SK-N-SH (cell line): ENCODE results near the gene HEPHL1. TPM values are rescaled to one million over a fixed set of nuclear protein-coding genes. Genes with fewer than 3 reads are reported as not detected.

ENCODE experiments used
- CTCF ChIA-PET: fragments of 300-600, 350-600 bp; formaldehyde crosslinking; extraction: SDS; loops from one replicate; lab custom pipeline; 2021; lab: Yijun Ruan, JAX
- POLR2A ChIA-PET: fragments of 350-600 bp; sonication (Branson Sonifier 250); formaldehyde crosslinking; extraction: SDS; loops from one replicate; lab custom pipeline; 2020; ENCODE audit warnings: antibody characterized with exemption, inconsistent platforms; lab: Yijun Ruan, JAX
- DNase-seq: peaks from one replicate; pipeline ENCODE4 v3.0.0; 2012
- H2AFZ ChIP-seq: fragments of 200-600 bp; sonication (generic); 2 replicates; pipeline ENCODE4 v1.8.1; 2016; ENCODE audit warnings: antibody characterized with exemption, mild to moderate bottlenecking, low read depth
- H3F3A ChIP-seq: fragments of 200-600 bp; sonication (generic); replicated peaks from 2 replicates; pipeline ENCODE3; 2016; ENCODE audit warnings: antibody characterized with exemption, mild to moderate bottlenecking; ENCODE audit not compliant: insufficient read depth
- H3K27ac ChIP-seq, 2 experiments: fragments of 200-500 bp in 1 of 2; fragments of 200-600 bp in 1 of 2; sonication (Bioruptor generic) in 1 of 2; sonication (generic), shearing (Covaris generic) in 1 of 2; 2 replicates each; pipeline versions ENCODE4 v1.5.1 to v1.6.1; 2014 to 2016; ENCODE audit warnings: low read depth in 2 of 2, inconsistent platforms in 1 of 2, low read length in 1 of 2, mild to moderate bottlenecking in 1 of 2, mixed read lengths in 1 of 2
- H3K27me3 ChIP-seq: fragments of 200-600 bp; sonication (generic), shearing (Covaris generic); 2 replicates; pipeline ENCODE4 v1.6.1; 2016; ENCODE audit warnings: mixed run types; ENCODE audit not compliant: insufficient read depth
- H3K36me3 ChIP-seq, 2 experiments: fragments of 200-500 bp in 1 of 2; fragments of 200-600 bp in 1 of 2; sonication (Bioruptor generic) in 1 of 2; sonication (generic) in 1 of 2; replicated peaks in 1 of 2; 2 replicates each; pipeline versions ENCODE3 to v1.5.1; 2014 to 2016; ENCODE audit warnings: low read length in 1 of 2, mild to moderate bottlenecking in 1 of 2; ENCODE audit not compliant: insufficient read depth in 2 of 2, control insufficient read depth in 1 of 2
- H3K4me1 ChIP-seq, 2 experiments: fragments of 200-500 bp in 1 of 2; fragments of 200-600 bp in 1 of 2; sonication (Bioruptor generic) in 1 of 2; sonication (generic), shearing (Covaris generic) in 1 of 2; 2 replicates each; pipeline versions ENCODE4 v1.5.1 to v1.6.1; 2014 to 2016; ENCODE audit warnings: low read depth in 1 of 2, low read length in 1 of 2, mixed run types in 1 of 2; ENCODE audit not compliant: insufficient read depth in 2 of 2, control insufficient read depth in 1 of 2
- H3K4me2 ChIP-seq: fragments of 200-600 bp; sonication (generic), shearing (Covaris generic); 2 replicates; pipeline ENCODE4 v1.6.1; 2017; ENCODE audit warnings: mixed run types
- H3K4me3 ChIP-seq, 2 experiments: fragments of 200-500 bp in 1 of 2; fragments of 200-600 bp in 1 of 2; sonication (Bioruptor generic) in 1 of 2; sonication (generic), shearing (Covaris generic) in 1 of 2; 2 replicates each; pipeline versions ENCODE4 v1.5.1 to v1.8.1; 2014 to 2016; ENCODE audit warnings: low read depth in 2 of 2, inconsistent platforms in 1 of 2, low read length in 1 of 2, mild to moderate bottlenecking in 1 of 2, mixed read lengths in 1 of 2, moderate library complexity in 1 of 2
- H3K79me2 ChIP-seq: fragments of 200-600 bp; sonication (generic); 2 replicates; pipeline ENCODE4 v1.8.1; 2017; ENCODE audit warnings: mild to moderate bottlenecking; ENCODE audit not compliant: insufficient read depth
- H3K9ac ChIP-seq: fragments of 200-600 bp; sonication (generic); 2 replicates; pipeline ENCODE4 v1.6.1; 2017; ENCODE audit warnings: mixed run types
- H3K9me2 ChIP-seq: fragments of 200-600 bp; sonication (generic); 2 replicates; pipeline ENCODE4 v1.6.1; 2017; ENCODE audit warnings: mixed run types
- H3K9me3 ChIP-seq: fragments of 200-600 bp; sonication (generic); 2 replicates; pipeline ENCODE4 v1.6.1; 2017; ENCODE audit warnings: mixed run types, mild to moderate bottlenecking, moderate library complexity
- H4K20me1 ChIP-seq: fragments of 200-600 bp; sonication (generic); 2 replicates; pipeline ENCODE4 v1.6.1; 2017; ENCODE audit warnings: mild to moderate bottlenecking, mixed run types; ENCODE audit not compliant: insufficient read depth
- CHD2 ChIP-seq: fragments of 150-350 bp; IDR thresholded peaks from 2 replicates; pipeline ENCODE4 v1.6.1; 2018; ENCODE audit warnings: low read length; ENCODE audit not compliant: partially characterized antibody
- ELF1 ChIP-seq: IDR thresholded peaks from 2 replicates; pipeline ENCODE4 v1.4.0; 2012
- FOXJ3 ChIP-seq: sonication (generic); formaldehyde crosslinking; IDR thresholded peaks from 2 replicates; pipeline ENCODE4 v1.5.1; 2020; ENCODE audit warnings: mild to moderate bottlenecking, missing genetic modification reagents
- GATA2 ChIP-seq: sonication (generic); formaldehyde crosslinking; IDR thresholded peaks from 2 replicates; pipeline ENCODE4 v1.5.0; 2020; ENCODE audit warnings: mild to moderate bottlenecking, missing genetic modification reagents
- JUND ChIP-seq: IDR thresholded peaks from 2 replicates; pipeline ENCODE4 v1.4.0; 2012
- MEF2A ChIP-seq: IDR thresholded peaks from 2 replicates; pipeline ENCODE4 v1.4.0; 2012; ENCODE audit warnings: low read depth, borderline replicate concordance
- NRF1 ChIP-seq: IDR thresholded peaks from 2 replicates; pipeline ENCODE4 v1.6.1; 2012; ENCODE audit warnings: low read depth, mild to moderate bottlenecking, low read length
- POLR2AphosphoS5 ChIP-seq: IDR thresholded peaks from 2 replicates; pipeline ENCODE4 v1.6.1; 2012; ENCODE audit warnings: low read depth, low read length
- RAD21 ChIP-seq: IDR thresholded peaks from 2 replicates; pipeline ENCODE4 v1.6.1; 2012; ENCODE audit warnings: mild to moderate bottlenecking, low read length
- RCOR1 ChIP-seq: fragments of 150-350 bp; IDR thresholded peaks from 2 replicates; pipeline ENCODE4 v1.6.1; 2017; ENCODE audit warnings: antibody characterized with exemption, low read length
- RFX5 ChIP-seq: IDR thresholded peaks from 2 replicates; pipeline ENCODE4 v1.6.1; 2012; ENCODE audit warnings: mild to moderate bottlenecking, improper control_type of control experiment, low read length
- SIN3A ChIP-seq: IDR thresholded peaks from 2 replicates; pipeline ENCODE4 v1.6.1; 2012; ENCODE audit warnings: low read depth, mild to moderate bottlenecking, low read length, moderate library complexity, borderline replicate concordance
- TAF1 ChIP-seq: IDR thresholded peaks from 2 replicates; pipeline ENCODE4 v1.6.1; 2012; ENCODE audit warnings: low read depth, mild to moderate bottlenecking, low read length, moderate library complexity, borderline replicate concordance
- TCF12 ChIP-seq: IDR thresholded peaks from 2 replicates; pipeline ENCODE4 v1.4.0; 2012
- WGBS: methylation state at CpG from one replicate; pipeline ENCODE4 v1.1.6; 2017; ENCODE audit warnings: low lambda C conversion rate; 5-methylcytosine and 5-hydroxymethylcytosine counted together
- polyA plus RNA-seq, 3 experiments: library from polyadenylated mRNA; depleted of rRNA; stranded (reverse); fragments of >200 nt; gene quantifications; 2 replicates each; pipeline ENCODE4 v1.2.3, GENCODE V29; 2012
- TF ChIP-seq, protein P1 (sequence below): IDR thresholded peaks from 2 replicates; pipeline ENCODE4 v1.4.0; 2012; ENCODE audit warnings: low read depth, borderline replicate concordance
- TF ChIP-seq, protein P2 (sequence below): IDR thresholded peaks from 2 replicates; pipeline ENCODE4 v1.6.1; 2012; ENCODE audit warnings: mild to moderate bottlenecking, low read depth, low read length, moderate library complexity
- TF ChIP-seq, protein P3 (sequence below): IDR thresholded peaks from 2 replicates; pipeline ENCODE4; 2012
- TF ChIP-seq, protein P4 (sequence below): IDR thresholded peaks from 2 replicates; pipeline ENCODE4 v1.4.0; 2012; ENCODE audit warnings: low read depth

HEPHL1 gene
- polyA plus RNA-seq, 1 of the 3 experiments (the other 2 are of a cell fraction), result not detected

DNA sequence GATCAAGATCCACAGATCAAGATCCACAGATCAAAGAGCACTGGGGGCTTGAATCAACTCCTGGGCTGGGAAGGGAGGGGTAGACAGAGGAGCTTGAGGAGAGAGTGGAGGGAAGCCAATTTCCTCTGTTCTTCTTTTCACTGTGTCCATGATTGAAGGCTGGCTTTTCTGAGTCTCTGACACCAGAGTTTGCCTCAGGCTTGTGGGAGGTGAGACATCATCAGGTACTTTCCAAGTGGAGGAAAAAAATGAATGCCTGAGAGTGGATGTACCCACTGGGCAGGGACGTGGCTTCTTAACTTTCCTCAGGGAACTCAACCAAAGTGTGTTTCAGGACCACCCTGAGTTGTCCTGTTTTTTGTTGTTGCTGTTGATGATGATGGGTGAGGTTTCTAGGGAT lies 11.0 kb upstream of the HEPHL1 start:
- no peaks in the 10 kb centered on the region for H3F3A ChIP-seq
- no peak overlapping the region for H3K9ac ChIP-seq
- TF ChIP-seq MEF2A (no peak), FOXJ3 (CRISPR knock-in tag) (no peak), SIN3A (no peak), GATA2 (no peak)
- TF ChIP-seq, protein P1, sequence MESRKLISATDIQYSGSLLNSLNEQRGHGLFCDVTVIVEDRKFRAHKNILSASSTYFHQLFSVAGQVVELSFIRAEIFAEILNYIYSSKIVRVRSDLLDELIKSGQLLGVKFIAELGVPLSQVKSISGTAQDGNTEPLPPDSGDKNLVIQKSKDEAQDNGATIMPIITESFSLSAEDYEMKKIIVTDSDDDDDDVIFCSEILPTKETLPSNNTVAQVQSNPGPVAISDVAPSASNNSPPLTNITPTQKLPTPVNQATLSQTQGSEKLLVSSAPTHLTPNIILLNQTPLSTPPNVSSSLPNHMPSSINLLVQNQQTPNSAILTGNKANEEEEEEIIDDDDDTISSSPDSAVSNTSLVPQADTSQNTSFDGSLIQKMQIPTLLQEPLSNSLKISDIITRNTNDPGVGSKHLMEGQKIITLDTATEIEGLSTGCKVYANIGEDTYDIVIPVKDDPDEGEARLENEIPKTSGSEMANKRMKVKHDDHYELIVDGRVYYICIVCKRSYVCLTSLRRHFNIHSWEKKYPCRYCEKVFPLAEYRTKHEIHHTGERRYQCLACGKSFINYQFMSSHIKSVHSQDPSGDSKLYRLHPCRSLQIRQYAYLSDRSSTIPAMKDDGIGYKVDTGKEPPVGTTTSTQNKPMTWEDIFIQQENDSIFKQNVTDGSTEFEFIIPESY, result no peak
- TF ChIP-seq, all 33 proteins: peak for 0
- Histone ChIP-seq H3K4me2 (no peak overlapping the region), H3K27ac (no peak overlapping the region), H3K36me3 (no peaks in the 10 kb centered on the region), H3K27me3 (no peaks in the 10 kb centered on the region), H4K20me1 (no peaks in the 10 kb centered on the region), H3K4me1 (no peaks in the 10 kb centered on the region), H3K79me2 (no peaks in the 10 kb centered on the region), H3K4me3 (no peak overlapping the region), H3K9me2 (no peaks in the 10 kb centered on the region), H3K9me3 (no peaks in the 10 kb centered on the region), H2AFZ (no peak overlapping the region)
- ChIA-PET CTCF (no interaction called here), POLR2A (no interaction called here)
- WGBS, result 0% methylated on average over 1 of the region's 1 CpG
- DNase-seq, result no peak

DNA sequence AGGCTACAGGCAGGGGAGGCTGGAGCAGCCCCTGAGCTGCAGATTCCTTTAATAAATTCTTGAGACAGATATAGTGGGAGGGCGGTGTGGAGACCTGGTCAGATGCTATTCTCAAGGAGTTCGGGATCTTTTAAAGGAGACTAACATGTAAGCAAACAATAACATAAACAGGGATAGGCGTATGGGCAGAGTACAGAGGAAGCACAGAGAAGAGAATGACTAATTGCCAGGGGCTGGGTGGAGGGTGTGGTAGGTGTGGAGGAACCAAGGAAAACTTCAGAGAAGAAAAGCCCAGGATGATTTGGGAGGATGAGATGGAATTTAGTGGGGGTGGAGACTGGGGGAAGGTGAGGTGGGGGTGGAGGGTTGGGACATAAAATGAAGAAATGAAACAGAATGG lies 9.7 kb upstream of the HEPHL1 start:
- H3K4me1 ChIP-seq, result no peaks in the 10 kb centered on the region
- POLR2A ChIA-PET, result no interaction called here
- TF ChIP-seq CHD2 (no peak), JUND (no peak), RCOR1 (no peak), TCF12 (no peak), TAF1 (no peak), MEF2A (no peak), RFX5 (no peak), NRF1 (no peak), RAD21 (no peak), POLR2AphosphoS5 (no peak), ELF1 (no peak)
- TF ChIP-seq, protein P2, sequence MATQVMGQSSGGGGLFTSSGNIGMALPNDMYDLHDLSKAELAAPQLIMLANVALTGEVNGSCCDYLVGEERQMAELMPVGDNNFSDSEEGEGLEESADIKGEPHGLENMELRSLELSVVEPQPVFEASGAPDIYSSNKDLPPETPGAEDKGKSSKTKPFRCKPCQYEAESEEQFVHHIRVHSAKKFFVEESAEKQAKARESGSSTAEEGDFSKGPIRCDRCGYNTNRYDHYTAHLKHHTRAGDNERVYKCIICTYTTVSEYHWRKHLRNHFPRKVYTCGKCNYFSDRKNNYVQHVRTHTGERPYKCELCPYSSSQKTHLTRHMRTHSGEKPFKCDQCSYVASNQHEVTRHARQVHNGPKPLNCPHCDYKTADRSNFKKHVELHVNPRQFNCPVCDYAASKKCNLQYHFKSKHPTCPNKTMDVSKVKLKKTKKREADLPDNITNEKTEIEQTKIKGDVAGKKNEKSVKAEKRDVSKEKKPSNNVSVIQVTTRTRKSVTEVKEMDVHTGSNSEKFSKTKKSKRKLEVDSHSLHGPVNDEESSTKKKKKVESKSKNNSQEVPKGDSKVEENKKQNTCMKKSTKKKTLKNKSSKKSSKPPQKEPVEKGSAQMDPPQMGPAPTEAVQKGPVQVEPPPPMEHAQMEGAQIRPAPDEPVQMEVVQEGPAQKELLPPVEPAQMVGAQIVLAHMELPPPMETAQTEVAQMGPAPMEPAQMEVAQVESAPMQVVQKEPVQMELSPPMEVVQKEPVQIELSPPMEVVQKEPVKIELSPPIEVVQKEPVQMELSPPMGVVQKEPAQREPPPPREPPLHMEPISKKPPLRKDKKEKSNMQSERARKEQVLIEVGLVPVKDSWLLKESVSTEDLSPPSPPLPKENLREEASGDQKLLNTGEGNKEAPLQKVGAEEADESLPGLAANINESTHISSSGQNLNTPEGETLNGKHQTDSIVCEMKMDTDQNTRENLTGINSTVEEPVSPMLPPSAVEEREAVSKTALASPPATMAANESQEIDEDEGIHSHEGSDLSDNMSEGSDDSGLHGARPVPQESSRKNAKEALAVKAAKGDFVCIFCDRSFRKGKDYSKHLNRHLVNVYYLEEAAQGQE, result no peak
- TF ChIP-seq, protein P3, sequence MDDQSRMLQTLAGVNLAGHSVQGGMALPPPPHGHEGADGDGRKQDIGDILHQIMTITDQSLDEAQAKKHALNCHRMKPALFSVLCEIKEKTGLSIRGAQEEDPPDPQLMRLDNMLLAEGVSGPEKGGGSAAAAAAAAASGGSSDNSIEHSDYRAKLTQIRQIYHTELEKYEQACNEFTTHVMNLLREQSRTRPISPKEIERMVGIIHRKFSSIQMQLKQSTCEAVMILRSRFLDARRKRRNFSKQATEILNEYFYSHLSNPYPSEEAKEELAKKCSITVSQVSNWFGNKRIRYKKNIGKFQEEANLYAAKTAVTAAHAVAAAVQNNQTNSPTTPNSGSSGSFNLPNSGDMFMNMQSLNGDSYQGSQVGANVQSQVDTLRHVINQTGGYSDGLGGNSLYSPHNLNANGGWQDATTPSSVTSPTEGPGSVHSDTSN, result no peak
- TF ChIP-seq, protein P4, sequence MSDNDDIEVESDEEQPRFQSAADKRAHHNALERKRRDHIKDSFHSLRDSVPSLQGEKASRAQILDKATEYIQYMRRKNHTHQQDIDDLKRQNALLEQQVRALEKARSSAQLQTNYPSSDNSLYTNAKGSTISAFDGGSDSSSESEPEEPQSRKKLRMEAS, result no peak
- TF ChIP-seq, all 33 proteins: peak for 0
- H2AFZ ChIP-seq, result no peak overlapping the region
- no peaks in the 10 kb centered on the region for H3F3A ChIP-seq
- no peaks in the 10 kb centered on the region for H3K36me3 ChIP-seq
- H3K79me2 ChIP-seq, result no peaks in the 10 kb centered on the region
- H3K4me3 ChIP-seq, result no peak overlapping the region
- no peak for DNase-seq
- no peak overlapping the region for H3K9ac ChIP-seq
- H3K4me2 ChIP-seq, result no peak overlapping the region
- CTCF ChIA-PET, result no interaction called here
- no peaks in the 10 kb centered on the region for H4K20me1 ChIP-seq
- no peak overlapping the region for H3K27ac ChIP-seq
- no peaks in the 10 kb centered on the region for H3K9me2 ChIP-seq
- WGBS, result 7% methylated on average over 3 of the region's 3 CpGs
- H3K9me3 ChIP-seq, result no peaks in the 10 kb centered on the region
- H3K27me3 ChIP-seq, result no peaks in the 10 kb centered on the region
